Keratinocyte (primary cell): ENCODE data around the gene CDK14. TPM values are rescaled to one million over a fixed set of nuclear protein-coding genes. Genes with fewer than 3 reads are reported as not detected.

Experiments
- DNase-seq: peaks from one replicate; pipeline ENCODE4 v3.0.0-alpha.2; 2011; ENCODE audit warnings: low read depth, missing footprints, low spot score
- FAIRE-seq: peaks from 2 replicates; lab custom pipeline; 2011; peaks lifted over from hg19 to GRCh38; lab: Jason Lieb, UNC
- H2AFZ ChIP-seq: 2 replicates; pipeline ENCODE4 v1.6.0; 2012; ENCODE audit warnings: low read length, control low read depth, inconsistent platforms; ENCODE audit not compliant: control insufficient read depth
- H3K27ac ChIP-seq: 2 replicates; pipeline ENCODE4 v1.5.1; 2011; ENCODE audit warnings: low read length; ENCODE audit not compliant: control insufficient read depth, insufficient read depth
- H3K27me3 ChIP-seq: 3 replicates; pipeline ENCODE4 v1.6.0; 2011; ENCODE audit warnings: low read length; ENCODE audit not compliant: control insufficient read depth, insufficient read depth; ENCODE audit errors: extremely low read depth
- H3K36me3 ChIP-seq, 2 experiments: 2 replicates in 1 of 2; 3 replicates in 1 of 2; pipeline ENCODE4 v1.5.1; 2011; ENCODE audit warnings: low read length in 2 of 2, mild to moderate bottlenecking in 1 of 2; ENCODE audit not compliant: control insufficient read depth in 2 of 2, insufficient read depth in 2 of 2; ENCODE audit errors: extremely low read depth in 1 of 2
- H3K4me1 ChIP-seq: 3 replicates; pipeline ENCODE4 v1.5.1; 2011; ENCODE audit warnings: low read length; ENCODE audit not compliant: control insufficient read depth, insufficient read depth; ENCODE audit errors: extremely low read depth
- H3K4me2 ChIP-seq: 3 replicates; pipeline ENCODE4 v1.6.0; 2011; ENCODE audit warnings: low read depth, low read length; ENCODE audit not compliant: control insufficient read depth, insufficient read depth; ENCODE audit errors: extremely low read depth
- H3K4me3 ChIP-seq, 3 experiments: fragments of 200-600 bp in 1 of 3; sonication (generic) in 1 of 3; 2 replicates in 2 of 3; 3 replicates in 1 of 3; pipeline ENCODE4 v1.5.1; 2011 to 2016; ENCODE audit warnings: low read length in 3 of 3, mild to moderate bottlenecking in 3 of 3, control low read depth in 2 of 3, inconsistent platforms in 1 of 3, low read depth in 1 of 3, mixed read lengths in 1 of 3, mixed run types in 1 of 3, moderate library complexity in 1 of 3; ENCODE audit not compliant: control insufficient read depth in 2 of 3, insufficient read depth in 2 of 3; ENCODE audit errors: extremely low read depth in 1 of 3
- H3K79me2 ChIP-seq: 2 replicates; pipeline ENCODE4 v1.6.0; 2012; ENCODE audit warnings: low read length; ENCODE audit not compliant: control insufficient read depth, insufficient read depth
- H3K9ac ChIP-seq: 3 replicates; pipeline ENCODE4 v1.6.0; 2011; ENCODE audit warnings: low read length; ENCODE audit not compliant: control insufficient read depth, insufficient read depth; ENCODE audit errors: extremely low read depth
- H3K9me1 ChIP-seq: 3 replicates; pipeline ENCODE4 v1.6.0; 2011; ENCODE audit warnings: low read length; ENCODE audit not compliant: control insufficient read depth, insufficient read depth; ENCODE audit errors: extremely low read depth
- H3K9me3 ChIP-seq: 2 replicates; pipeline ENCODE4 v1.5.1; 2012; ENCODE audit warnings: low read depth, low read length; ENCODE audit not compliant: control insufficient read depth
- H4K20me1 ChIP-seq: 3 replicates; pipeline ENCODE4 v1.6.0; 2011; ENCODE audit warnings: low read length; ENCODE audit not compliant: control insufficient read depth, insufficient read depth; ENCODE audit errors: extremely low read depth
- EZH2 ChIP-seq: IDR thresholded peaks from one replicate; pipeline ENCODE4 v1.6.1; 2012; ENCODE audit warnings: inconsistent platforms, mild to moderate bottlenecking, low read length, moderate library complexity
- dilution Hi-C: fragments of 300-500 bp; cut with MboI; formaldehyde crosslinking; loops from one replicate; pipeline ENCODE4 v1.7.0; 2020; ENCODE audit warnings: low sequenced_read_pairs; ENCODE audit not compliant: extremely low pct_ligation_motif_present
- polyA plus RNA-seq, 5 experiments: library from polyadenylated mRNA; depleted of rRNA in 3 of 5; stranded (reverse) in 3 of 5; stranded (forward) in 1 of 5; unstranded in 1 of 5; fragments of >200 nt; gene quantifications; 1 replicate in 1 of 5; 2 replicates in 3 of 5; 3 replicates in 1 of 5; pipeline versions ENCODE4 v1.2.1 to v1.2.3, GENCODE V29; 2011 to 2012; ENCODE audit warnings: missing spikeins in 2 of 5, low read depth in 1 of 5, low replicate concordance in 1 of 5
- TF ChIP-seq, protein P1 (sequence below), 3 experiments: IDR thresholded peaks in 1 of 3; conservative IDR thresholded peaks in 1 of 3; optimal IDR thresholded peaks in 1 of 3; 2 replicates in 2 of 3; 3 replicates in 1 of 3; pipeline versions ENCODE3 to v1.5.1; 2011; ENCODE audit warnings: low read length in 3 of 3, mild to moderate bottlenecking in 3 of 3, moderate library complexity in 2 of 3, control low read depth in 1 of 3, inconsistent platforms in 1 of 3; ENCODE audit not compliant: insufficient read depth in 2 of 3; ENCODE audit errors: extremely low read depth in 1 of 3

CDK14 gene
- polyA plus RNA-seq, 1 donor (not counting 4 experiments of a cell fraction or from before 2014, with no cell fraction given): 4.0 TPM

DNA sequence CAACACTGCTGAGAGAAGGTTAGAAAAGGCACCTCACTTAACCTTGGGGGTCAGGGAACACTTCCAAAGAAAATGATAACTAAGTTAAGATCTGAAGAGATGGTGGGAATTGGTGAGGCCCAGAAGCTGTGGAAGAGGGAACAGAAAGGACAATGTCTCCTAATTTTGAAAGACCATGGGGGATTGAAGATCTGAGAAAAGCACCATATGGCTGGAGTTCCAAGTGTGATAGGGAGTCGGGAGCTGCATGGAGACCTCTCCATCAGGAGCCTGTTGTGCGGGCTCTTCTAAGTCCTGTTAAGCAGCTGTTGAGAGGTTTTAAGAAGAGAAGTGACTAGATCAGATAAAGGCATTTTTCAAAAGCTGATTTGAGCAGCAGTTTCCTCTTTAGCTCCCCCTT is 254.3 kb downstream of the CDK14 start:
- H3K4me3 ChIP-seq: no peak overlapping the region
- FAIRE-seq (no peak), DNase-seq (no peak)
- H3K4me1 ChIP-seq: no peaks in the 10 kb centered on the region
- no peaks in the 10 kb centered on the region for H3K79me2 ChIP-seq
- dilution Hi-C loops: no loop called here
- H3K27me3 ChIP-seq: no peaks in the 10 kb centered on the region
- no peak overlapping the region for H3K27ac ChIP-seq
- no peak overlapping the region for H2AFZ ChIP-seq
- no peaks in the 10 kb centered on the region for H3K36me3 ChIP-seq
- H3K9me1 ChIP-seq: no peaks in the 10 kb centered on the region
- H4K20me1 ChIP-seq: no peaks in the 10 kb centered on the region
- no peak for TF ChIP-seq EZH2
- TF ChIP-seq, protein P1, sequence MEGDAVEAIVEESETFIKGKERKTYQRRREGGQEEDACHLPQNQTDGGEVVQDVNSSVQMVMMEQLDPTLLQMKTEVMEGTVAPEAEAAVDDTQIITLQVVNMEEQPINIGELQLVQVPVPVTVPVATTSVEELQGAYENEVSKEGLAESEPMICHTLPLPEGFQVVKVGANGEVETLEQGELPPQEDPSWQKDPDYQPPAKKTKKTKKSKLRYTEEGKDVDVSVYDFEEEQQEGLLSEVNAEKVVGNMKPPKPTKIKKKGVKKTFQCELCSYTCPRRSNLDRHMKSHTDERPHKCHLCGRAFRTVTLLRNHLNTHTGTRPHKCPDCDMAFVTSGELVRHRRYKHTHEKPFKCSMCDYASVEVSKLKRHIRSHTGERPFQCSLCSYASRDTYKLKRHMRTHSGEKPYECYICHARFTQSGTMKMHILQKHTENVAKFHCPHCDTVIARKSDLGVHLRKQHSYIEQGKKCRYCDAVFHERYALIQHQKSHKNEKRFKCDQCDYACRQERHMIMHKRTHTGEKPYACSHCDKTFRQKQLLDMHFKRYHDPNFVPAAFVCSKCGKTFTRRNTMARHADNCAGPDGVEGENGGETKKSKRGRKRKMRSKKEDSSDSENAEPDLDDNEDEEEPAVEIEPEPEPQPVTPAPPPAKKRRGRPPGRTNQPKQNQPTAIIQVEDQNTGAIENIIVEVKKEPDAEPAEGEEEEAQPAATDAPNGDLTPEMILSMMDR (optimal IDR thresholded peaks at IDR 0.05 in 1 of 3, IDR thresholded peaks at IDR 0.05 in 1 of 3, conservative IDR thresholded peaks at IDR 0.05 in 1 of 3; ENCODE audit: extremely low read depth in 1 of 3, insufficient read depth in 2 of 3, low read length in 3 of 3): no peak
- H3K9me3 ChIP-seq: no peaks in the 10 kb centered on the region
- no peak overlapping the region for H3K4me2 ChIP-seq
- H3K9ac ChIP-seq: no peak overlapping the region

DNA sequence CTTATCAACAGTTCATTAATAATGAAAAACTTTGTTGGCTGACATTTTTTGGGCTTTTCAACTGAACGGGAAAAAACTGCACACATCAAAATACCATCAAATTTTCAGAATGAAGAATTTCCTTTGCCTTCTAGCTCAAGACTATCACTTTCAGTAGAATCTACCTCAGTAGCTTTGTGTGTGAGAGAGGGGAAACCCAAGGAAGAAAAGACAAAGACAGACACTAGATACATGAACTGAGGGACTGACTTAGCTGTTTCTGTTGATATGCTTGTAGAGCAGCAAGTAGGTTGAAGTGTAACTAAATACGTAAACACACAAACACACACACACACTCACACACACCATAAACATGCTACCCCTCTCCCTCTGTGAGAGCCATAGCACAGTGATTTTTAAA is 257.1 kb downstream of the CDK14 start:
- Histone ChIP-seq H3K4me1 (no peaks in the 10 kb centered on the region), H3K79me2 (no peaks in the 10 kb centered on the region), H4K20me1 (no peaks in the 10 kb centered on the region), H3K9me1 (no peaks in the 10 kb centered on the region), H3K36me3 (no peaks in the 10 kb centered on the region), H3K9ac (no peak overlapping the region), H2AFZ (no peak overlapping the region), H3K4me2 (no peak overlapping the region), H3K27ac (no peak overlapping the region), H3K27me3 (no peaks in the 10 kb centered on the region), H3K9me3 (no peaks in the 10 kb centered on the region), H3K4me3 (no peak overlapping the region)
- DNase-seq (no peak), FAIRE-seq (no peak)
- dilution Hi-C loops: no loop called here
- no peak for TF ChIP-seq EZH2
- TF ChIP-seq, protein P1 (optimal IDR thresholded peaks at IDR 0.05 in 1 of 3, IDR thresholded peaks at IDR 0.05 in 1 of 3, conservative IDR thresholded peaks at IDR 0.05 in 1 of 3; ENCODE audit: extremely low read depth in 1 of 3, insufficient read depth in 2 of 3, low read length in 3 of 3): no peak
